HepG2 (cell line): ENCODE measurements around the gene TGM4. TPM values are rescaled to one million over a fixed set of nuclear protein-coding genes. Genes with fewer than 3 reads are reported as not detected.

Source experiments
- ATAC-seq: fragments of 200-7000 bp; cut with Tn5 transposase; 3 replicates; pipeline ENCODE4 v1.9.1; 2020; ENCODE audit warnings: mild to moderate bottlenecking, moderate library complexity
- BruUV-seq: library from RNA; stranded (reverse); fragments of 400-500 nt; replicated peaks from 2 replicates; lab custom pipeline; 2021; lab: Mats Ljungman, UMichigan
- CTCF ChIA-PET: fragments of 300-600 bp; formaldehyde crosslinking; extraction: SDS; loops from one replicate; lab custom pipeline; 2021; ENCODE audit warnings: low total read pairs, inconsistent platforms, low intra/inter-chr PET ratio; lab: Yijun Ruan, JAX
- POLR2A ChIA-PET: fragments of 350-600 bp; sonication (Branson Sonifier 250); formaldehyde crosslinking; loops from one replicate; lab custom pipeline; 2020; ENCODE audit warnings: antibody characterized with exemption, inconsistent platforms; lab: Yijun Ruan, JAX
- DNase-seq: peaks from one replicate; pipeline ENCODE4 v3.0.0-alpha.2; 2015; ENCODE audit warnings: low spot score
- FAIRE-seq: peaks from 3 replicates; lab custom pipeline; 2011; peaks lifted over from hg19 to GRCh38; lab: Jason Lieb, UNC
- H2AFZ ChIP-seq: one replicate; pipeline ENCODE4 v1.6.1; 2011; ENCODE audit warnings: low read length, inconsistent platforms
- H3K27ac ChIP-seq: fragments of 300-600 bp; 3 replicates; pipeline ENCODE4 v1.8.0; 2011; ENCODE audit warnings: mixed run types, mild to moderate bottlenecking, mixed read lengths, low read length, inconsistent platforms; ENCODE audit not compliant: insufficient read depth; ENCODE audit errors: extremely low read length
- H3K27me3 ChIP-seq, 2 experiments: fragments of 200-600 bp in 1 of 2; 2 replicates in 1 of 2; 3 replicates in 1 of 2; pipeline versions ENCODE4 v1.6.0 to v1.8.0; 2011; ENCODE audit warnings: low read length in 2 of 2, mild to moderate bottlenecking in 2 of 2, moderate library complexity in 2 of 2, inconsistent platforms in 1 of 2; ENCODE audit not compliant: insufficient read depth in 2 of 2, control insufficient read depth in 1 of 2
- H3K36me3 ChIP-seq, 2 experiments: fragments of 200-600 bp in 1 of 2; replicated peaks in 1 of 2; 2 replicates in 1 of 2; 3 replicates in 1 of 2; pipeline versions ENCODE4 v1.5.1 to v1.8.0; 2011; ENCODE audit warnings: low read length in 2 of 2, inconsistent platforms in 1 of 2; ENCODE audit not compliant: insufficient read depth in 2 of 2, control insufficient read depth in 1 of 2
- H3K4me1 ChIP-seq: 2 replicates; pipeline ENCODE4 v1.5.1; 2012; ENCODE audit warnings: low read length, inconsistent platforms; ENCODE audit not compliant: insufficient read depth
- H3K4me2 ChIP-seq: 2 replicates; pipeline ENCODE4 v1.6.0; 2011; ENCODE audit warnings: low read depth, low read length, inconsistent platforms
- H3K4me3 ChIP-seq, 3 experiments: fragments of 200-600 bp in 1 of 3; sonication (generic), shearing (Covaris generic) in 1 of 3; replicated peaks in 1 of 3; 2 replicates each; pipeline ENCODE4 v1.5.1; 2011 to 2016; ENCODE audit warnings: low read length in 3 of 3, inconsistent platforms in 2 of 3, low read depth in 2 of 3, mild to moderate bottlenecking in 2 of 3, control low read depth in 1 of 3, mixed read lengths in 1 of 3; ENCODE audit not compliant: insufficient read depth in 1 of 3
- H3K79me2 ChIP-seq: one replicate; pipeline ENCODE4 v1.6.1; 2011; ENCODE audit warnings: low read length, inconsistent platforms; ENCODE audit not compliant: insufficient read depth
- H3K9ac ChIP-seq: 2 replicates; pipeline ENCODE4 v1.6.0; 2011; ENCODE audit warnings: mild to moderate bottlenecking, low read depth, low read length, inconsistent platforms; ENCODE audit not compliant: insufficient read depth
- H3K9me3 ChIP-seq: 2 replicates; pipeline ENCODE4 v1.5.1; 2012; ENCODE audit warnings: mild to moderate bottlenecking, low read length
- H4K20me1 ChIP-seq: 2 replicates; pipeline ENCODE4 v1.6.0; 2011; ENCODE audit warnings: inconsistent platforms, mild to moderate bottlenecking, low read length, moderate library complexity; ENCODE audit not compliant: insufficient read depth
- AKAP8 ChIP-seq: sonication (generic); formaldehyde crosslinking; IDR thresholded peaks from 2 replicates; pipeline ENCODE4 v1.5.1; 2020; ENCODE audit warnings: mild to moderate bottlenecking, missing genetic modification reagents
- CREM ChIP-seq, 2 experiments: sonication (generic) in 1 of 2; formaldehyde crosslinking in 1 of 2; IDR thresholded peaks; 2 replicates each; pipeline versions ENCODE4 v1.4.0 to v1.6.1; 2016 to 2020; ENCODE audit warnings: antibody characterized with exemption in 1 of 2, mild to moderate bottlenecking in 1 of 2, missing genetic modification reagents in 1 of 2
- MAFK ChIP-seq, 2 experiments: IDR thresholded peaks in 1 of 2; conservative IDR thresholded peaks in 1 of 2; 2 replicates each; pipeline ENCODE4 v1.6.1; 2011; ENCODE audit warnings: improper control_type of control experiment in 2 of 2, low read length in 2 of 2
- PPARG ChIP-seq: conservative IDR thresholded peaks from 2 replicates; pipeline ENCODE4 v1.6.1; 2016; ENCODE audit warnings: missing biosample characterization, missing genetic modification reagents
- RNF219 ChIP-seq: sonication (generic); formaldehyde crosslinking; IDR thresholded peaks from 2 replicates; pipeline ENCODE4 v1.5.0; 2020; ENCODE audit warnings: mild to moderate bottlenecking, missing genetic modification reagents
- SRF ChIP-seq: IDR thresholded peaks from 2 replicates; pipeline ENCODE4 v1.6.1; 2011; ENCODE audit warnings: mild to moderate bottlenecking, low read depth, low read length, moderate library complexity
- TARDBP ChIP-seq: sonication (generic); formaldehyde crosslinking; IDR thresholded peaks from 2 replicates; pipeline ENCODE4 v1.8.0; 2022; ENCODE audit warnings: mild to moderate bottlenecking, missing genetic modification reagents
- ZBED4 ChIP-seq: sonication (generic); formaldehyde crosslinking; IDR thresholded peaks from 2 replicates; pipeline ENCODE4 v1.4.0; 2020; ENCODE audit warnings: missing genetic modification reagents, borderline replicate concordance
- ZNF430 ChIP-seq: sonication (generic); formaldehyde crosslinking; IDR thresholded peaks from 2 replicates; pipeline ENCODE4 v1.9.0; 2021; ENCODE audit warnings: mild to moderate bottlenecking, missing genetic modification reagents
- ZNF580 ChIP-seq: IDR thresholded peaks from 2 replicates; pipeline ENCODE4 v1.6.1; 2016; ENCODE audit warnings: low read depth, borderline replicate concordance
- ZNF605 ChIP-seq: sonication (generic); formaldehyde crosslinking; IDR thresholded peaks from 2 replicates; pipeline ENCODE4 v1.8.0; 2022; ENCODE audit warnings: mild to moderate bottlenecking, missing genetic modification reagents
- ZNF609 ChIP-seq: sonication (generic); formaldehyde crosslinking; IDR thresholded peaks from 2 replicates; pipeline ENCODE4 v1.4.0; 2020; ENCODE audit warnings: mild to moderate bottlenecking, missing genetic modification reagents, borderline replicate concordance
- WGBS: methylation state at CpG from one replicate; pipeline ENCODE4 v1.1.6; 2017; ENCODE audit warnings: low lambda C conversion rate; 5-methylcytosine and 5-hydroxymethylcytosine counted together
- in situ Hi-C: cut with HindIII; loops from 2 replicates; pipeline ENCODE4 v1.10.0; 2017; ENCODE audit warnings: low pct_unique_long_range_greater_than_20kb; ENCODE audit not compliant: extremely low pct_ligation_motif_present
- intact Hi-C: fragments of 100-400 bp; cut with micrococcal nuclease; formaldehyde crosslinking; loops from one replicate; pipeline ENCODE4 v1.10.0; 2022; ENCODE audit not compliant: unreplicated experiment
- polyA plus RNA-seq, 8 experiments: library from polyadenylated mRNA; depleted of rRNA in 3 of 8; stranded (reverse) in 7 of 8; unstranded in 1 of 8; fragments of >200 nt; fragmentation: Illumina TruSeq in 4 of 8; extraction: Trizol in 4 of 8; gene quantifications; 2 replicates each; pipeline versions ENCODE4 v1.2.1 to v1.2.3, GENCODE V29; 2011 to 2016; ENCODE audit warnings: low read depth in 4 of 8, missing spikeins in 1 of 8, mixed read lengths in 1 of 8; ENCODE audit not compliant: insufficient read depth in 1 of 8
- total RNA-seq, 5 experiments: library from RNA; depleted of rRNA; stranded (reverse); fragments of >200 nt; fragmentation: Illumina TruSeq; extraction: Trizol; gene quantifications; 2 replicates each; pipeline ENCODE4 v1.2.3, GENCODE V29; 2016; ENCODE audit warnings: low read depth in 1 of 5

Gene TGM4
- total and polyA plus RNA-seq, 2 of the 13 experiments (the other 11 are each of a cell fraction or from before 2014, with no cell fraction given), result 0.07 to 0.15 TPM

GRCh38 chr3:44893097-44893496, 18.7 kb downstream of the TGM4 start (continued):
- TF ChIP-seq ZBED4 (CRISPR knock-in tag) (no peak), CREM (IDR thresholded peaks at IDR 0.05) (no peak), CREM (CRISPR knock-in tag; IDR thresholded peaks at IDR 0.05) (no peak), ZNF580 (CRISPR knock-in tag) (no peak), ZNF605 (no peak), ZNF430 (CRISPR knock-in tag) (no peak)
- TF ChIP-seq, all 625 proteins: peak for 13

GRCh38 chr3:44894485-44894884, 20.1 kb downstream of the TGM4 start:
- Histone ChIP-seq H3K36me3 (no peaks in the 10 kb centered on the region), H4K20me1 (no peaks in the 10 kb centered on the region), H3K4me1 (peaks cover 31% of the 10 kb centered on the region), H3K9me3 (no peaks in the 10 kb centered on the region), H3K4me3 (no peak overlapping the region), H2AFZ (no peak overlapping the region), H3K9ac (no peak overlapping the region), H3K27me3 (peaks cover 0 to 3% of the 10 kb centered on the region in 2 experiments; a peak in 1 of 5 replicates), H3K4me2 (peak overlapping the region; percentile 18; the same call in 1 of the 2 replicates), H3K27ac (no peak overlapping the region), H3K79me2 (no peaks in the 10 kb centered on the region)
- ChIA-PET POLR2A (no interaction called here), CTCF (no interaction called here)
- DNase-seq (no peak), FAIRE-seq (no peak), ATAC-seq (no peak)
- WGBS, result 28% methylated on average over 4 of the region's 5 CpGs
- intact Hi-C loops, result no loop called here
- in situ Hi-C loops, result no loop called here
- no TSS peak for BruUV-seq
- no peak for TF ChIP-seq MAFK (conservative IDR thresholded peaks at IDR 0.05 in 1 of 2, IDR thresholded peaks at IDR 0.05 in 1 of 2; ENCODE audit: low read length in 2 of 2)
- no peak for TF ChIP-seq ZNF609
- no peak for TF ChIP-seq TARDBP
- no peak for TF ChIP-seq PPARG (CRISPR knock-in tag)
- no peak for TF ChIP-seq SRF
- no peak for TF ChIP-seq AKAP8 (CRISPR knock-in tag)
- TF ChIP-seq RNF219 (CRISPR knock-in tag), result no peak
